SK-N-SH (cell line): Measurements from ENCODE around the gene TAC4. TPM values are rescaled to one million over a fixed set of nuclear protein-coding genes. Genes with fewer than 3 reads are reported as not detected.

Source experiments
- CTCF ChIA-PET: fragments of 300-600, 350-600 bp; formaldehyde crosslinking; extraction: SDS; loops from one replicate; lab custom pipeline; 2021; lab: Yijun Ruan, JAX
- POLR2A ChIA-PET: fragments of 350-600 bp; sonication (Branson Sonifier 250); formaldehyde crosslinking; extraction: SDS; loops from one replicate; lab custom pipeline; 2020; ENCODE audit warnings: antibody characterized with exemption, inconsistent platforms; lab: Yijun Ruan, JAX
- DNase-seq: peaks from one replicate; pipeline ENCODE4 v3.0.0; 2012
- H2AFZ ChIP-seq: fragments of 200-600 bp; sonication (generic); 2 replicates; pipeline ENCODE4 v1.8.1; 2016; ENCODE audit warnings: antibody characterized with exemption, mild to moderate bottlenecking, low read depth
- H3F3A ChIP-seq: fragments of 200-600 bp; sonication (generic); replicated peaks from 2 replicates; pipeline ENCODE3; 2016; ENCODE audit warnings: antibody characterized with exemption, mild to moderate bottlenecking; ENCODE audit not compliant: insufficient read depth
- H3K27ac ChIP-seq, 2 experiments: fragments of 200-500 bp in 1 of 2; fragments of 200-600 bp in 1 of 2; sonication (Bioruptor generic) in 1 of 2; sonication (generic), shearing (Covaris generic) in 1 of 2; 2 replicates each; pipeline versions ENCODE4 v1.5.1 to v1.6.1; 2014 to 2016; ENCODE audit warnings: low read depth in 2 of 2, inconsistent platforms in 1 of 2, low read length in 1 of 2, mild to moderate bottlenecking in 1 of 2, mixed read lengths in 1 of 2
- H3K27me3 ChIP-seq: fragments of 200-600 bp; sonication (generic), shearing (Covaris generic); 2 replicates; pipeline ENCODE4 v1.6.1; 2016; ENCODE audit warnings: mixed run types; ENCODE audit not compliant: insufficient read depth
- H3K36me3 ChIP-seq, 2 experiments: fragments of 200-500 bp in 1 of 2; fragments of 200-600 bp in 1 of 2; sonication (Bioruptor generic) in 1 of 2; sonication (generic) in 1 of 2; replicated peaks in 1 of 2; 2 replicates each; pipeline versions ENCODE3 to v1.5.1; 2014 to 2016; ENCODE audit warnings: low read length in 1 of 2, mild to moderate bottlenecking in 1 of 2; ENCODE audit not compliant: insufficient read depth in 2 of 2, control insufficient read depth in 1 of 2
- H3K4me1 ChIP-seq, 2 experiments: fragments of 200-500 bp in 1 of 2; fragments of 200-600 bp in 1 of 2; sonication (Bioruptor generic) in 1 of 2; sonication (generic), shearing (Covaris generic) in 1 of 2; 2 replicates each; pipeline versions ENCODE4 v1.5.1 to v1.6.1; 2014 to 2016; ENCODE audit warnings: low read depth in 1 of 2, low read length in 1 of 2, mixed run types in 1 of 2; ENCODE audit not compliant: insufficient read depth in 2 of 2, control insufficient read depth in 1 of 2
- H3K4me2 ChIP-seq: fragments of 200-600 bp; sonication (generic), shearing (Covaris generic); 2 replicates; pipeline ENCODE4 v1.6.1; 2017; ENCODE audit warnings: mixed run types
- H3K4me3 ChIP-seq, 2 experiments: fragments of 200-500 bp in 1 of 2; fragments of 200-600 bp in 1 of 2; sonication (Bioruptor generic) in 1 of 2; sonication (generic), shearing (Covaris generic) in 1 of 2; 2 replicates each; pipeline versions ENCODE4 v1.5.1 to v1.8.1; 2014 to 2016; ENCODE audit warnings: low read depth in 2 of 2, inconsistent platforms in 1 of 2, low read length in 1 of 2, mild to moderate bottlenecking in 1 of 2, mixed read lengths in 1 of 2, moderate library complexity in 1 of 2
- H3K79me2 ChIP-seq: fragments of 200-600 bp; sonication (generic); 2 replicates; pipeline ENCODE4 v1.8.1; 2017; ENCODE audit warnings: mild to moderate bottlenecking; ENCODE audit not compliant: insufficient read depth
- H3K9ac ChIP-seq: fragments of 200-600 bp; sonication (generic); 2 replicates; pipeline ENCODE4 v1.6.1; 2017; ENCODE audit warnings: mixed run types
- H3K9me2 ChIP-seq: fragments of 200-600 bp; sonication (generic); 2 replicates; pipeline ENCODE4 v1.6.1; 2017; ENCODE audit warnings: mixed run types
- H3K9me3 ChIP-seq: fragments of 200-600 bp; sonication (generic); 2 replicates; pipeline ENCODE4 v1.6.1; 2017; ENCODE audit warnings: mixed run types, mild to moderate bottlenecking, moderate library complexity
- H4K20me1 ChIP-seq: fragments of 200-600 bp; sonication (generic); 2 replicates; pipeline ENCODE4 v1.6.1; 2017; ENCODE audit warnings: mild to moderate bottlenecking, mixed run types; ENCODE audit not compliant: insufficient read depth
- FOSL2 ChIP-seq: IDR thresholded peaks from 2 replicates; pipeline ENCODE4 v1.4.0; 2012; ENCODE audit warnings: low read depth, mild to moderate bottlenecking, moderate library complexity, borderline replicate concordance
- FOXM1 ChIP-seq: IDR thresholded peaks from 2 replicates; pipeline ENCODE4 v1.4.0; 2012; ENCODE audit warnings: low read depth, mild to moderate bottlenecking
- GABPA ChIP-seq: IDR thresholded peaks from 2 replicates; pipeline ENCODE4 v1.4.0; 2012; ENCODE audit warnings: low read depth, mild to moderate bottlenecking
- GATA2 ChIP-seq: sonication (generic); formaldehyde crosslinking; IDR thresholded peaks from 2 replicates; pipeline ENCODE4 v1.5.0; 2020; ENCODE audit warnings: mild to moderate bottlenecking, missing genetic modification reagents
- MXI1 ChIP-seq: IDR thresholded peaks from 2 replicates; pipeline ENCODE4 v1.6.1; 2012; ENCODE audit warnings: mild to moderate bottlenecking, low read depth, low read length, improper control_type of control experiment
- NRF1 ChIP-seq: IDR thresholded peaks from 2 replicates; pipeline ENCODE4 v1.6.1; 2012; ENCODE audit warnings: low read depth, mild to moderate bottlenecking, low read length
- POLR2AphosphoS5 ChIP-seq: IDR thresholded peaks from 2 replicates; pipeline ENCODE4 v1.6.1; 2012; ENCODE audit warnings: low read depth, low read length
- RCOR1 ChIP-seq: fragments of 150-350 bp; IDR thresholded peaks from 2 replicates; pipeline ENCODE4 v1.6.1; 2017; ENCODE audit warnings: antibody characterized with exemption, low read length
- RFX5 ChIP-seq: IDR thresholded peaks from 2 replicates; pipeline ENCODE4 v1.6.1; 2012; ENCODE audit warnings: mild to moderate bottlenecking, improper control_type of control experiment, low read length
- SIN3A ChIP-seq: IDR thresholded peaks from 2 replicates; pipeline ENCODE4 v1.6.1; 2012; ENCODE audit warnings: low read depth, mild to moderate bottlenecking, low read length, moderate library complexity, borderline replicate concordance
- SMC3 ChIP-seq: IDR thresholded peaks from 2 replicates; pipeline ENCODE4 v1.6.1; 2012; ENCODE audit warnings: low read depth, low read length, improper control_type of control experiment
- TEAD4 ChIP-seq: IDR thresholded peaks from 2 replicates; pipeline ENCODE4 v1.4.0; 2012; ENCODE audit warnings: mild to moderate bottlenecking, borderline replicate concordance; ENCODE audit not compliant: insufficient read depth
- WGBS: methylation state at CpG from one replicate; pipeline ENCODE4 v1.1.6; 2017; ENCODE audit warnings: low lambda C conversion rate; 5-methylcytosine and 5-hydroxymethylcytosine counted together
- polyA plus RNA-seq, 3 experiments: library from polyadenylated mRNA; depleted of rRNA; stranded (reverse); fragments of >200 nt; gene quantifications; 2 replicates each; pipeline ENCODE4 v1.2.3, GENCODE V29; 2012
- TF ChIP-seq, protein P1 (sequence below): fragments of 150-350 bp; IDR thresholded peaks from 2 replicates; pipeline ENCODE4 v1.6.1; 2017; ENCODE audit warnings: antibody characterized with exemption, low read length, low read depth, borderline replicate concordance

Gene TAC4
- polyA plus RNA-seq, 1 of the 3 experiments (the other 2 are of a cell fraction), result not detected

DNA sequence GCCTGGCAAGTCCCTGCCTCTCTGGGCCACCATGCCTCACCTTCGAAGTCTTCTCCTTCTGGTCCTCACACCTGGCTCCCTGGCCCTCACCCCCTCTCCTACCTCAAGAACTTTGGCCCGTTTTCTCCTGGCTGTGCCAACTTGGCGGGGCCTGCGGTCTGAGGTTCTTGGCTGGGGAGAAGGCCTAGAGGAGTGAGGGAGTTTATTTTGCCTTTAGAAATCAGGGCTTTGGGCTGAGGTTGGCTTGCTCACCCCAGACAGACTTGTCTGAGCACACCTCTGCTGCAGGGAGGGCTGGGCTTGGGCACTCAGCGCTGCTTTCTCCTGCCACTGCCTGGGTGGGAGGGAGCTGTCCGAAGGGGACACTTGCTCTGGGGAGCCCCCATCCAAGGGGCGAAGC lies 23.3 kb upstream of the TAC4 start:
- Histone ChIP-seq H3K9me3 (no peaks in the 10 kb centered on the region), H3K4me1 (no peaks in the 10 kb centered on the region), H3K9ac (no peak overlapping the region), H3K79me2 (no peaks in the 10 kb centered on the region), H3K4me3 (no peak overlapping the region), H3F3A (no peaks in the 10 kb centered on the region), H2AFZ (no peak overlapping the region), H3K9me2 (no peaks in the 10 kb centered on the region), H3K27ac (no peak overlapping the region), H3K36me3 (no peaks in the 10 kb centered on the region), H3K4me2 (no peak overlapping the region), H3K27me3 (peaks cover 39% of the 10 kb centered on the region), H4K20me1 (no peaks in the 10 kb centered on the region)
- POLR2A ChIA-PET, result no interaction called here
- DNase-seq, result no peak
- WGBS, result 49% methylated on average over 7 of the region's 7 CpGs
- CTCF ChIA-PET, result interaction anchor here (1.0 to 40.4 kb wide), 7 partner anchors 9 to 126 kb away, joined by 3 to 1665 read pairs (median 6); partner anchors contain the start of gene DLX3
- TF ChIP-seq FOSL2, result no peak
- TF ChIP-seq POLR2AphosphoS5, result no peak
- no peak for TF ChIP-seq SMC3
- TF ChIP-seq RCOR1, result no peak
- TF ChIP-seq, all 33 proteins: peak for 0

- Histone ChIP-seq H3K79me2 (no peaks in the 10 kb centered on the region), H3K4me2 (no peak overlapping the region), H2AFZ (no peak overlapping the region), H3K27me3 (peaks cover 37% of the 10 kb centered on the region), H3F3A (no peaks in the 10 kb centered on the region), H3K4me3 (no peak overlapping the region), H4K20me1 (no peaks in the 10 kb centered on the region), H3K4me1 (no peaks in the 10 kb centered on the region), H3K27ac (no peak overlapping the region), H3K9me3 (no peaks in the 10 kb centered on the region), H3K9me2 (no peaks in the 10 kb centered on the region), H3K9ac (no peak overlapping the region), H3K36me3 (no peaks in the 10 kb centered on the region)
- WGBS, result 58% methylated on average over 11 of the region's 11 CpGs
- no peak for DNase-seq
- ChIA-PET CTCF (interaction anchor here (1.0 to 40.4 kb wide), 6 partner anchors 9 to 126 kb away, joined by 3 to 1665 read pairs (median 6); partner anchors contain the start of gene DLX3), POLR2A (no interaction called here)
- TF ChIP-seq SIN3A, result no peak
- TF ChIP-seq RFX5, result no peak
- TF ChIP-seq TEAD4, result no peak
- TF ChIP-seq RCOR1, result no peak
- TF ChIP-seq, protein P1, sequence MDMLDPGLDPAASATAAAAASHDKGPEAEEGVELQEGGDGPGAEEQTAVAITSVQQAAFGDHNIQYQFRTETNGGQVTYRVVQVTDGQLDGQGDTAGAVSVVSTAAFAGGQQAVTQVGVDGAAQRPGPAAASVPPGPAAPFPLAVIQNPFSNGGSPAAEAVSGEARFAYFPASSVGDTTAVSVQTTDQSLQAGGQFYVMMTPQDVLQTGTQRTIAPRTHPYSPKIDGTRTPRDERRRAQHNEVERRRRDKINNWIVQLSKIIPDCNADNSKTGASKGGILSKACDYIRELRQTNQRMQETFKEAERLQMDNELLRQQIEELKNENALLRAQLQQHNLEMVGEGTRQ, result no peak
- no peak for TF ChIP-seq GABPA
- no peak for TF ChIP-seq MXI1
- TF ChIP-seq FOXM1, result no peak
- TF ChIP-seq SMC3, result no peak
- TF ChIP-seq NRF1, result no peak
- no peak for TF ChIP-seq GATA2
These were observed 22.4 kb upstream of the TAC4 start for GRCh38 chr17:49870298-49870697.
